ENCODE data around the gene ALKBH4.

ALKBH4 gene

GRCh38 chr7:102467581-102468477 is 3.2 kb upstream of the ALKBH4 start:
- TF ChIP-seq MYC (IDR thresholded peaks at IDR 0.05; ENCODE audit: low read depth, low read length) (no peak), POLR2A (IDR thresholded peaks at IDR 0.05; ENCODE audit: extremely low read depth, insufficient read length) (no peak)
- TF ChIP-seq, protein P1, sequence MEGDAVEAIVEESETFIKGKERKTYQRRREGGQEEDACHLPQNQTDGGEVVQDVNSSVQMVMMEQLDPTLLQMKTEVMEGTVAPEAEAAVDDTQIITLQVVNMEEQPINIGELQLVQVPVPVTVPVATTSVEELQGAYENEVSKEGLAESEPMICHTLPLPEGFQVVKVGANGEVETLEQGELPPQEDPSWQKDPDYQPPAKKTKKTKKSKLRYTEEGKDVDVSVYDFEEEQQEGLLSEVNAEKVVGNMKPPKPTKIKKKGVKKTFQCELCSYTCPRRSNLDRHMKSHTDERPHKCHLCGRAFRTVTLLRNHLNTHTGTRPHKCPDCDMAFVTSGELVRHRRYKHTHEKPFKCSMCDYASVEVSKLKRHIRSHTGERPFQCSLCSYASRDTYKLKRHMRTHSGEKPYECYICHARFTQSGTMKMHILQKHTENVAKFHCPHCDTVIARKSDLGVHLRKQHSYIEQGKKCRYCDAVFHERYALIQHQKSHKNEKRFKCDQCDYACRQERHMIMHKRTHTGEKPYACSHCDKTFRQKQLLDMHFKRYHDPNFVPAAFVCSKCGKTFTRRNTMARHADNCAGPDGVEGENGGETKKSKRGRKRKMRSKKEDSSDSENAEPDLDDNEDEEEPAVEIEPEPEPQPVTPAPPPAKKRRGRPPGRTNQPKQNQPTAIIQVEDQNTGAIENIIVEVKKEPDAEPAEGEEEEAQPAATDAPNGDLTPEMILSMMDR (IDR thresholded peaks at IDR 0.05; ENCODE audit: low read depth, low read length): no peak
- TF ChIP-seq, protein P2, sequence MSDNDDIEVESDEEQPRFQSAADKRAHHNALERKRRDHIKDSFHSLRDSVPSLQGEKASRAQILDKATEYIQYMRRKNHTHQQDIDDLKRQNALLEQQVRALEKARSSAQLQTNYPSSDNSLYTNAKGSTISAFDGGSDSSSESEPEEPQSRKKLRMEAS (IDR thresholded peaks at IDR 0.05; ENCODE audit: low read depth, low read length): no peak
- no peak for DNase-seq (ENCODE audit: low read depth)
- no peak overlapping the region for H3K4me3 ChIP-seq (ENCODE audit: low read depth, low read length)

DNA sequence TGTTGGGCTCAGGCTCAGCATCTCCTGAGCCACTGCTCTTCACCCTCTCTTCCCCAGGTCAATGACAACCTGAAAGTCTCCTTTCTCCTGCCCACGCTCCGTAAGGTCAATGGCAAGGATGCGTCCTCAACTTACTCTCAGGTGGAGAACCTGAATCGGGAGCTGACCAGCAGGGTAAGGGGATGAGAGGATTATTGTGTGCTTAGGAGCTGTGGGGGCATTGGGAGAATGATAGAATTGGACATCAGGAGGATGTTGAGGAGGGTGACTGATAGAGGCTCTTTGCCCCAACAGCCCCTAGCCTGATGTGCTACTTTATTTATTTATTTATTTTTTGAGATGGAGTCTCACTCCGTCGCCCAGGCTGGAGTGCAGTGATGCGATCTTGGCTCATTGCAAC is 1.4 kb upstream of the ALKBH4 start:
- TF ChIP-seq, protein P2 (IDR thresholded peaks at IDR 0.05; ENCODE audit: low read depth, low read length): no peak
- no peak for TF ChIP-seq POLR2A (IDR thresholded peaks at IDR 0.05; ENCODE audit: extremely low read depth, insufficient read length)
- peak overlapping the region; percentile 86 for H3K4me3 ChIP-seq (ENCODE audit: low read depth, low read length)
- no peak for DNase-seq (ENCODE audit: low read depth)

DNA sequence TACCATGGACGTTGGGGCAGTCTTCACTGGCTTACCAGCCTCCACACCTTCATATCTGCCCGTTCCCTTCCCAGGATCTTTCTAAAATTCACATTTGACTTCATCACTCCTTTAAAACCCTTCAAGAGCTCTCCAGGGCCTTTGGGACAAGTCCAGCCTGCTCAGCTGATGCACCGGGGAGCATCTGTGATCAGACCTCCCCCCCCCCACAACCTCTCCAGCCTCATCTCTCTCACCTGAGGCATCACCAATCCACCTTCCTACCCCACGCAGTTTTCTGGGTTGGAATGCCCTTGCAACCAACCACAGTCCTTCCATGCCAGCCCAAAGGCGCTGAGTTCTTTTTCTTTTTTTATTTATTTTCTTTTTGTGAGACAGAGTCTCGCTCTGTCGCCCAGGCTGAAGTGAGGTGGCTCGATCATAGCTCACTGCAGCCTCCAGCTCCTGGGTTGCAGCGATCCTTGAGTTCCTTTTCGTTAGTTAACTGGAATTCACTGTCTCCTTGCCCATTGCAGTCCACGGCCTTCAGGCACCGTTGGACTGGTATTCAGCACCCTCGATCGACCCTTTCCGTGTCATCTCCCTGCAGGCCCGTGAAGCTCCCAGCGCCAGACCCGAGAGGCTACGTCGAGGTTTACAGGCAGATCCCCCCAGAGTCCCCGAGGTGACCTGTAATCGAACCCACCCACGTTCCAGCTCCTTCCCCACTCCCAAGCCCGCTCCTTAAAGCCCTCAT is 654 bp downstream of the ALKBH4 start:
- peak overlapping the region; percentile 80 for H3K4me3 ChIP-seq (ENCODE audit: low read depth, low read length)
- TF ChIP-seq, protein P1 (IDR thresholded peaks at IDR 0.05; ENCODE audit: low read depth, low read length): no peak
- no peak for TF ChIP-seq MYC (IDR thresholded peaks at IDR 0.05; ENCODE audit: low read depth, low read length)
- TF ChIP-seq POLR2A (IDR thresholded peaks at IDR 0.05; ENCODE audit: extremely low read depth, insufficient read length): no peak
- TF ChIP-seq, protein P2 (IDR thresholded peaks at IDR 0.05; ENCODE audit: low read depth, low read length): no peak
- DNase-seq (ENCODE audit: low read depth): peak; percentile 53

DNA sequence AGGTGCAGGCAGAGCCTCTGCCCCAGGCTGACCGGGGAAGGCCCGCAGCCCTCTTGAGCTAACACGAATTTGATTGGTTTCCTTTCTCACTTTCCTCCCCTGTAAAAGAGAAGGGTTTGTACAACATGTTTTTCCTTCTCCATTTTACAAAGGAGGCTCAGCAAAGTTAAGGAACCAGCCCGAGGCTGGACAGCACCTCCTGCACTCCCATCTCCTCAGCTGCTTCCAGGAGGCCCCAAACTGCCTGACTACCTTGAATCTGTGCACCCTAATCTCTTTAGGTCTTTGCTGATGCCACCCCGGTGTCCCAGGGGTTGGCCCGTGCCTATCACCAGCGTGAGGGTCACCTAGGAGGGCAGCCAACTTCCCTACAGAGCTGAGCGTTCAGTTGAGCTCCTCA is 4.2 kb downstream of the ALKBH4 start:
- no peak for TF ChIP-seq POLR2A (IDR thresholded peaks at IDR 0.05; ENCODE audit: extremely low read depth, insufficient read length)
- TF ChIP-seq MYC (IDR thresholded peaks at IDR 0.05; ENCODE audit: low read depth, low read length): no peak
- TF ChIP-seq, protein P1 (IDR thresholded peaks at IDR 0.05; ENCODE audit: low read depth, low read length): no peak
- TF ChIP-seq, protein P2 (IDR thresholded peaks at IDR 0.05; ENCODE audit: low read depth, low read length): no peak
- no peak for DNase-seq (ENCODE audit: low read depth)
- H3K4me3 ChIP-seq (ENCODE audit: low read depth, low read length): no peak overlapping the region

- TF ChIP-seq, protein P1 (IDR thresholded peaks at IDR 0.05; ENCODE audit: low read depth, low read length): no peak
- TF ChIP-seq, protein P2 (IDR thresholded peaks at IDR 0.05; ENCODE audit: low read depth, low read length): no peak
- no peak for TF ChIP-seq MYC (IDR thresholded peaks at IDR 0.05; ENCODE audit: low read depth, low read length)
- no peak for TF ChIP-seq POLR2A (IDR thresholded peaks at IDR 0.05; ENCODE audit: extremely low read depth, insufficient read length)
- H3K4me3 ChIP-seq (ENCODE audit: low read depth, low read length): no peak overlapping the region
- no peak for DNase-seq (ENCODE audit: low read depth)
These were observed 5.3 kb downstream of the ALKBH4 start for GRCh38 chr7:102459221-102459844.
